K562 (cell line): ENCODE results near the gene PDE4D. TPM values are rescaled to one million over a fixed set of nuclear protein-coding genes. Genes with fewer than 3 reads are reported as not detected.
A peak's percentile ranks its signal among the peaks of the same experiment; 100 is the strongest.

Source experiments
- ATAC-seq: fragments of 200-7000 bp; cut with Tn5 transposase; 3 replicates; pipeline ENCODE4 v1.9.1; 2020; ENCODE audit warnings: moderate library complexity
- BruUV-seq: library from RNA; stranded (reverse); fragments of 400-500 nt; replicated peaks from 2 replicates; lab custom pipeline; 2021; lab: Mats Ljungman, UMichigan
- CTCF ChIA-PET: fragments of 300-600 bp; formaldehyde crosslinking; extraction: SDS; loops from one replicate; lab custom pipeline; 2021; ENCODE audit warnings: low intra/inter-chr PET ratio; lab: Yijun Ruan, JAX
- POLR2A ChIA-PET: fragments of 300-600, 350-650 bp; sonication (Branson Sonifier 250); formaldehyde crosslinking; extraction: SDS; loops from one replicate; lab custom pipeline; 2021; ENCODE audit warnings: antibody characterized with exemption, inconsistent platforms; lab: Yijun Ruan, JAX
- DNase-seq, 4 experiments: peaks; one replicate each; pipeline versions ENCODE4 v3.0.0 to v3.0.0-alpha.2; 2011 to 2018; ENCODE audit warnings: low spot score in 3 of 4, mixed read lengths in 3 of 4; ENCODE audit errors: extremely low read depth in 1 of 4
- FAIRE-seq: peaks from 2 replicates; lab custom pipeline; 2011; peaks lifted over from hg19 to GRCh38; lab: Jason Lieb, UNC
- H2AFZ ChIP-seq: 2 replicates; pipeline ENCODE4 v1.6.0; 2011; ENCODE audit warnings: low read depth, low read length, control low read depth, inconsistent platforms
- H3K27ac ChIP-seq: fragments of 200-600 bp; 3 replicates; pipeline ENCODE4 v1.8.0; 2011; ENCODE audit warnings: low read depth, mild to moderate bottlenecking, control low read depth, inconsistent platforms, low read length, moderate library complexity, mixed read lengths; ENCODE audit errors: extremely low read depth
- H3K27me3 ChIP-seq, 2 experiments: fragments of 300-600 bp in 1 of 2; 2 replicates in 1 of 2; 3 replicates in 1 of 2; pipeline versions ENCODE4 v1.6.0 to v1.8.0; 2011; ENCODE audit warnings: inconsistent platforms in 2 of 2, low read length in 2 of 2, mild to moderate bottlenecking in 1 of 2, mixed read lengths in 1 of 2, moderate library complexity in 1 of 2; ENCODE audit not compliant: control insufficient read depth in 2 of 2, insufficient read depth in 2 of 2
- H3K36me3 ChIP-seq: fragments of 300-600 bp; 3 replicates; pipeline ENCODE4 v1.8.0; 2011; ENCODE audit warnings: mild to moderate bottlenecking, low read length, inconsistent platforms; ENCODE audit not compliant: control insufficient read depth, insufficient read depth
- H3K4me1 ChIP-seq, 2 experiments: fragments of 200-600 bp in 1 of 2; replicated peaks in 1 of 2; 2 replicates in 1 of 2; 3 replicates in 1 of 2; pipeline versions ENCODE4 v1.5.1 to v1.8.0; 2011; ENCODE audit warnings: inconsistent platforms in 2 of 2, low read length in 2 of 2, mild to moderate bottlenecking in 1 of 2, mixed read lengths in 1 of 2, moderate library complexity in 1 of 2; ENCODE audit not compliant: control insufficient read depth in 2 of 2, insufficient read depth in 2 of 2
- H3K4me2 ChIP-seq: 2 replicates; pipeline ENCODE4 v1.6.1; 2011; ENCODE audit warnings: low read length, control low read depth, inconsistent platforms, mixed read lengths; ENCODE audit not compliant: insufficient read depth
- H3K4me3 ChIP-seq: fragments of 200-600 bp; sonication (generic), shearing (Covaris generic); 2 replicates; pipeline ENCODE4 v1.5.1; 2016; ENCODE audit warnings: control low read depth, inconsistent platforms
- H3K79me2 ChIP-seq: fragments of 200-600 bp; 3 replicates; pipeline ENCODE4 v1.8.0; 2011; ENCODE audit warnings: low read length, inconsistent platforms; ENCODE audit not compliant: control insufficient read depth, insufficient read depth
- H3K9ac ChIP-seq, 2 experiments: 2 replicates each; pipeline versions ENCODE4 v1.6.0 to v1.6.1; 2011; ENCODE audit warnings: low read depth in 2 of 2, low read length in 2 of 2, control low read depth in 1 of 2, inconsistent platforms in 1 of 2, mild to moderate bottlenecking in 1 of 2, mixed read lengths in 1 of 2; ENCODE audit not compliant: insufficient read depth in 1 of 2
- H3K9me1 ChIP-seq: one replicate; pipeline ENCODE4 v1.6.0; 2011; ENCODE audit warnings: inconsistent platforms, mild to moderate bottlenecking, low read length, moderate library complexity; ENCODE audit not compliant: control insufficient read depth, insufficient read depth
- H3K9me3 ChIP-seq: replicated peaks from 2 replicates; pipeline ENCODE4 v1.5.1; 2011; ENCODE audit warnings: low read depth, low read length, inconsistent platforms; ENCODE audit not compliant: control insufficient read depth, insufficient read depth
- H4K20me1 ChIP-seq: replicated peaks from 2 replicates; pipeline ENCODE4 v1.6.1; 2011; ENCODE audit warnings: low read length, inconsistent platforms, mixed read lengths; ENCODE audit not compliant: control insufficient read depth, insufficient read depth
- C11orf30 ChIP-seq: fragments of 450-650 bp; IDR thresholded peaks from 2 replicates; pipeline ENCODE4 v1.6.1; 2016; ENCODE audit warnings: low read depth, mild to moderate bottlenecking
- CEBPZ ChIP-seq: fragments of 150-350 bp; IDR thresholded peaks from 2 replicates; pipeline ENCODE4 v1.6.1; 2014; ENCODE audit warnings: low read depth, mild to moderate bottlenecking, low read length, borderline replicate concordance
- ESRRA ChIP-seq: fragments of 450-650 bp; IDR thresholded peaks from 2 replicates; pipeline ENCODE4 v1.6.1; 2014; ENCODE audit warnings: low read depth, mild to moderate bottlenecking, moderate library complexity, borderline replicate concordance
- ESRRB ChIP-seq: fragments of 250-450 bp; sonication (Bioruptor Pico); IDR thresholded peaks from 2 replicates; pipeline ENCODE4 v1.5.0; 2020; ENCODE audit warnings: mild to moderate bottlenecking, moderate library complexity, borderline replicate concordance
- HDAC3 ChIP-seq: fragments of 450-650 bp; IDR thresholded peaks from 2 replicates; pipeline ENCODE4 v1.6.1; 2018; ENCODE audit warnings: borderline replicate concordance, mild to moderate bottlenecking, moderate library complexity; ENCODE audit not compliant: partially characterized antibody
- MAFF ChIP-seq: IDR thresholded peaks from 2 replicates; pipeline ENCODE4 v1.6.1; 2012; ENCODE audit warnings: low read length, improper control_type of control experiment
- MAFG ChIP-seq: fragments of 450-650 bp; conservative IDR thresholded peaks from 2 replicates; pipeline ENCODE4 v1.6.1; 2016; ENCODE audit warnings: missing genetic modification characterization, missing compliant biosample characterization
- MAFK ChIP-seq: IDR thresholded peaks from 2 replicates; pipeline ENCODE4 v1.6.1; 2011; ENCODE audit warnings: low read length, improper control_type of control experiment
- MED1 ChIP-seq: sonication (generic); formaldehyde crosslinking; IDR thresholded peaks from 2 replicates; pipeline ENCODE4 v1.8.1; 2023; ENCODE audit warnings: missing genetic modification reagents, borderline replicate concordance
- NFE2 ChIP-seq: IDR thresholded peaks from 2 replicates; pipeline ENCODE4 v1.6.1; 2014; ENCODE audit warnings: antibody characterized with exemption, low read depth
- POLR3G ChIP-seq: IDR thresholded peaks from 2 replicates; pipeline ENCODE4 v1.6.1; 2011; ENCODE audit not compliant: insufficient read length, insufficient replicate concordance; ENCODE audit errors: extremely low read depth
- ZNF282 ChIP-seq: sonication (generic); formaldehyde crosslinking; IDR thresholded peaks from 2 replicates; pipeline ENCODE4 v1.8.1; 2023; ENCODE audit warnings: missing genetic modification reagents
- ZNF316 ChIP-seq: fragments of 450-650 bp; IDR thresholded peaks from 2 replicates; pipeline ENCODE4 v1.6.1; 2016
- ZNF696 ChIP-seq: fragments of 250-450 bp; sonication (Bioruptor Pico); conservative IDR thresholded peaks from 2 replicates; pipeline ENCODE4 v1.4.0; 2020; ENCODE audit warnings: mild to moderate bottlenecking, moderate library complexity
- WGBS: fragments of 100-300 bp; shearing (Covaris generic); methylation state at CpG from one replicate; pipeline ENCODE4 v1.1.6; 2016; ENCODE audit warnings: low coverage, mixed read lengths; ENCODE audit not compliant: insufficient coverage; ENCODE audit errors: missing lambda C conversion rate; 5-methylcytosine and 5-hydroxymethylcytosine counted together
- in situ Hi-C: fragments of 300-500 bp; cut with MboI; formaldehyde crosslinking; loops from 4 replicates; pipeline ENCODE4 v1.15.0; 2018; ENCODE audit warnings: inconsistent platforms, mixed read lengths
- intact Hi-C: fragments of 100-400 bp; cut with micrococcal nuclease; formaldehyde crosslinking; loops from 2 replicates; pipeline ENCODE4 v1.14.2; 2022
- polyA plus RNA-seq, 8 experiments: library from polyadenylated mRNA; depleted of rRNA in 4 of 8; stranded (reverse) in 5 of 8; unstranded in 3 of 8; fragments of >200 nt; fragmentation: Nextera tagmentation in 2 of 8; fragmentation: Illumina TruSeq in 1 of 8; extraction: Ambion mirVana in 2 of 8; extraction: Trizol in 1 of 8; gene quantifications; 2 replicates each; pipeline versions ENCODE4 v1.2.1 to v1.2.3, GENCODE V29; 2011 to 2014; ENCODE audit warnings: inconsistent platforms in 1 of 8, missing spikeins in 1 of 8
- total RNA-seq, 7 experiments: library from RNA; depleted of rRNA in 6 of 7; stranded (reverse); fragments of >200 nt in 6 of 7; fragmentation: Illumina TruSeq in 2 of 7; extraction: Trizol in 2 of 7; gene quantifications; 2 replicates each; pipeline versions ENCODE4 v1.2.1 to v1.2.3, GENCODE V29; 2011 to 2021; ENCODE audit warnings: low replicate concordance in 1 of 7

Gene PDE4D
- total and polyA plus RNA-seq, 9 of the 15 experiments (the other 6 are each of a cell fraction or from before 2014, with no cell fraction given) = 0.04 to 0.46 (median 0.13) TPM

GRCh38 chr5:59157068-59157467 lies 736.5 kb downstream of the PDE4D start:
- WGBS = 0% methylated on average over 4 of the region's 4 CpGs
- no peaks in the 10 kb centered on the region for H3K9me3 ChIP-seq
- no peaks in the 10 kb centered on the region for H3K79me2 ChIP-seq
- H3K9ac ChIP-seq = no peak overlapping the region
- H4K20me1 ChIP-seq = no peaks in the 10 kb centered on the region
- ChIA-PET CTCF (no interaction called here), POLR2A (no interaction called here)
- FAIRE-seq (no peak), DNase-seq (no peak), ATAC-seq (no peak)
- no peak overlapping the region for H3K27ac ChIP-seq
- intact Hi-C loops = no loop called here
- TF ChIP-seq MAFK (0 out of 2 replicates have a peak, but pooled peaks have one; percentile 25), MAFF (peak; percentile 65), ZNF316 (peak; percentile 76), MAFG (tag) (peak; percentile 40; the same call in 1 of the 2 replicates), HDAC3 (no peak), C11orf30 (peak; percentile 45; the same call in 1 of the 2 replicates), POLR3G (no peak)
- H3K9me1 ChIP-seq = no peaks in the 10 kb centered on the region
- H2AFZ ChIP-seq = no peak overlapping the region
- H3K4me3 ChIP-seq = no peak overlapping the region
- no peaks in the 10 kb centered on the region for H3K27me3 ChIP-seq
- H3K4me2 ChIP-seq = no peak overlapping the region
- in situ Hi-C loops = no loop called here
- no peaks in the 10 kb centered on the region for H3K36me3 ChIP-seq
- no peaks in the 10 kb centered on the region for H3K4me1 ChIP-seq
- BruUV-seq = no TSS peak

- WGBS = 0% methylated on average over 2 of the region's 2 CpGs
- Histone ChIP-seq H4K20me1 (no peaks in the 10 kb centered on the region), H3K27me3 (no peaks in the 10 kb centered on the region), H3K4me2 (no peak overlapping the region), H3K9ac (no peak overlapping the region), H3K4me1 (no peaks in the 10 kb centered on the region), H3K9me3 (no peaks in the 10 kb centered on the region), H3K79me2 (no peaks in the 10 kb centered on the region), H3K27ac (no peak overlapping the region), H2AFZ (no peak overlapping the region), H3K36me3 (no peaks in the 10 kb centered on the region), H3K4me3 (no peak overlapping the region), H3K9me1 (no peaks in the 10 kb centered on the region)
- DNase-seq (no peak), FAIRE-seq (no peak), ATAC-seq (no peak)
- POLR2A ChIA-PET = no interaction called here
- CTCF ChIA-PET = no interaction called here
- intact Hi-C loops = no loop called here
- in situ Hi-C loops = no loop called here
- no TSS peak for BruUV-seq
- TF ChIP-seq CEBPZ (no peak), NFE2 (no peak), MED1 (CRISPR knock-in tag) (no peak), ZNF282 (CRISPR knock-in tag) (no peak), ESRRA (no peak), ZNF696 (CRISPR knock-in tag) (no peak), C11orf30 (no peak), ESRRB (CRISPR knock-in tag) (no peak)
Measured at GRCh38 chr5:59152701-59153245, 740.8 kb downstream of the PDE4D start.
